HEK293T (cell line): ENCODE data around the gene KIF1A.

ENCODE experiments used
- BHLHE40 ChIP-seq: fragments of 450-650 bp; IDR thresholded peaks from 2 replicates; pipeline ENCODE4 v1.6.1; 2016; ENCODE audit warnings: mild to moderate bottlenecking, moderate library complexity, borderline replicate concordance
- ELF4 ChIP-seq: fragments of 450-650 bp; IDR thresholded peaks from 2 replicates; pipeline ENCODE4 v1.6.1; 2017; ENCODE audit warnings: antibody characterized with exemption
- FOXA1 ChIP-seq: fragments of 450-650 bp; IDR thresholded peaks from 2 replicates; pipeline ENCODE4 v1.6.1; 2016; ENCODE audit warnings: mild to moderate bottlenecking
- FOXK2 ChIP-seq: fragments of 450-650 bp; IDR thresholded peaks from 2 replicates; pipeline ENCODE4 v1.6.1; 2016; ENCODE audit warnings: mild to moderate bottlenecking
- L3MBTL2 ChIP-seq: fragments of 450-650 bp; conservative IDR thresholded peaks from 2 replicates; pipeline ENCODE4 v1.6.1; 2016; ENCODE audit warnings: mild to moderate bottlenecking
- SP1 ChIP-seq: fragments of 450-650 bp; IDR thresholded peaks from 2 replicates; pipeline ENCODE4 v1.6.1; 2017

DNA sequence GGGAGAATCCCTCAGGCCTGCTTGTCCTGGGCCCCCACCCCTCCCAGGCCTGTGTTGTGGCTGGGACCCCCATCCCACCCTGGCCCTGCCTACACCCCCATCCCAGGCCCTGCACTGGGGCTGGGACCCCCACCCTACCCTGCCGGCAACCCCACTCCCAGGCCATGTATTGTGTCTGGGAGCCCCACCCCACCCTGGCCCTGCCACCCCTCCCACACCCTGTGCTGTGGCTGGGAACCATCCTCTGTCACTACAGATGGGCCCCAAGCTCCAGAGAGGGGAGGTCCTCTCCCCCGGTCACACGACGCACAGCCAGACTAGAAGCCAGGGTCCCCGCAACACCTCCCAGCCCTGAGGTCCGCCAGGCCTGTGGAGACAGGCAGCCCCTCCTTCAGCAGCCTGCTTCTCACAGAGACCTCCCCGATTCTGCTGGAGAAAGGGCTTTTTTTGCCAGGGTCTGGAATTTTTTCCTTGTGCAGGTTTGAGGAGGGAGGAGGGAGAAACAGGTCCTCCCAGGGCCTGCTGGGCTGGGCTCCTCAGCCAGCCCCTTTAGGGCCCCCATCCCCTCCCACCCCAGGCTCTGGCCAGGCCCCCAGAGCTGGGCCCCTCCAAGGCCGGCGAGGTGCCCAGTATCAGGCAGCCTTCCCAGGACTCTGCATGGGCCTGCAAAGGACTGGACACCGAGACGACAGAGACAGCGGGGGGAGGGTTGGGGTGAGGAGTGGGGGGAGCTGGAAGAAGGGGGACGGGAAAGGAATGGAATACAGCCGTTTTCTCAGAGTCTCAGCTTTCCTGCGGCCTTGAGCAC lies 28.0 kb downstream of the KIF1A start:
- TF ChIP-seq L3MBTL2 (no peak), SP1 (no peak), FOXA1 (no peak), FOXK2 (no peak), BHLHE40 (no peak), ELF4 (no peak)
